Activated naive CD8-positive, alpha-beta T cell treated with anti-CD3 and anti-CD28 coated beads, Interleukin-2, amount 50 U/mL, for 16 hours (primary cell): ENCODE data around the gene KLHL26.

Source experiments
- DNase-seq: peaks from one replicate; pipeline ENCODE4 v3.0.0-alpha.2; 2020; ENCODE audit warnings: low read depth, low spot score

KLHL26 gene

GRCh38 chr19:18601875-18602274 is 35.0 kb upstream of the KLHL26 start:
- no peak for DNase-seq

DNA sequence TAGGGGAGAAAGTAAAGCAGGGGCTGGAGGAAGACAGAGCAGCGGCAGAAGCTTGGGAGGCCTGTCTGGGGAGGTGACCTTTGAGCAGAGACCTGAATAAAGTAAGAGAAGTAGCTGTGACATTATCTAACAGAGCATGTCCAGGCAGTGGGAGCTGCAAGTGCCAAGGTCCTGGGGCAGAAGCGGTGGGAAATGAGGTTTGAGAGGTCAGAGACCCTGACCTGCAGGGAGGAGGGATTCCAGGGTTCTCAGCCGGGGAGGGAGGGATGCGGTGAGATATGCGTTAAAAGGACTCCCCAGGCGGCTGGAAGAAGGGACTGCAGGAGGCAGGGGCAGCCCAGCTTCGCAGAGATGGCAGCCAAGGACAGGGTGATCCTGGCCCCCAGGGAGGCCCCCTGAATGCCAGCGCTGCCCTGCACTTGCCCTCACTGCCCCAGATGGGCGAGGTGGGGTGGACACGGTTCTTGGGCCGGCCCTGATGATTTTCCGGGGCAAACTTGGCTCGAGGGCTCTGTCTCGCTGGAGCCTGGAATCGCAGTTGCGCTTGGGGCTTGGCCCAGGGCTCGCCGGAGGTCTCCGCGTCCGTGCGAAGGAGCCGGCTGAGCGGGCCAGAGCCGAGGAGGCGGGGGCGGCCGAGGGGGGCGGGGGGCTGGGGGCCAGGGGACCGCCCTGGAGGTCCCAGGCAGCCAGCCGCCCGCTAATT is 33.4 kb upstream of the KLHL26 start:
- DNase-seq, result no peak

DNA sequence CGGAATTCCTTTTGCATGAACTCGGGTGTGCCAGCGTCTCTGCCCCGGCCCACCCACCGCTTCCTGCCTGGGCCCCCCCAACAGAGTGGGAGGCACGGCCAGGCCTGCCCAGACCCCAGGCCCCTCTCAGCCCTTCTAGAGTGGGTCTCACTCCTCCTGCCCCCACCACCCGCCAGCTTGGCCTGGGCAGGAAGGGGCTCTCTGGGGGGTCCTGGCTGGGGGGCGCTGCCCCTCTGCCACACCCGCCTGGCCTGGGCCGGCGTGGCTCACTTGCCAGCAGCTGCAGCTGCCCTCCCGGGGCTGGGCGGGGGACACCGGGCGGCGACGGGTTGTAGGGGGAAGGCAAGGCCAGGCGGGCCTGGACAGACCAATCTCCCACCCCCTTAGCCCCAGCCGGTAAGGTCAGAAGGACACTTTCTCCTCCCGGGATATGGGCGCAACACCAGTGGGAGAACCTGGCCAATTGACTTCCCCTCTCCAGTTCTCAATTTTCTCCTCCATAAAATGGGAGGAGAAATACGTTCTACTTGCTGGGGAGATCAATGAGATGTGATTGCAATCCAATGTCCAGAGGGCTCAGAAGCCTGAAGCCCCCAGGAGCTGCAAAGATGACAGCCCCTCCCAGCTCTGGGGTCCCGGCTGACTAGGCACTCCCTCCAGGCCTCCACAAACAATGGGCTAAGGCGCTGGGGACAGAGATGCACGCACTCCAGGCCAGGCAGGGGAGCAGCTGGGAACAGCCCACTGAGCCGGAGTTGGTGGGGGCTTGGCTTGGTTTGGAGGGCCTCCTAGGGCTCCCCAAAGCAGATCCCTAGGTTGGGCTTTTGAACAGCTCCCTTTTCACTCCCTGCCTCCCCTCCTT is 32.6 kb upstream of the KLHL26 start:
- DNase-seq, result no peak

- DNase-seq, result no peak
Observed at GRCh38 chr19:18604820-18605159, 32.0 kb upstream of the KLHL26 start.

- DNase-seq, result no peak
Observed at GRCh38 chr19:18605196-18605545, 31.7 kb upstream of the KLHL26 start.

- DNase-seq, result no peak
Observed at GRCh38 chr19:18605546-18606280, 31.1 kb upstream of the KLHL26 start.

- no peak for DNase-seq
Observed at GRCh38 chr19:18606281-18607225, 30.3 kb upstream of the KLHL26 start, which contains the start of gene CRLF1. Gene CRLF1 (minus strand): TSS chr19:18606799. CDS start chr19:18606656, 143 bp downstream.

DNA sequence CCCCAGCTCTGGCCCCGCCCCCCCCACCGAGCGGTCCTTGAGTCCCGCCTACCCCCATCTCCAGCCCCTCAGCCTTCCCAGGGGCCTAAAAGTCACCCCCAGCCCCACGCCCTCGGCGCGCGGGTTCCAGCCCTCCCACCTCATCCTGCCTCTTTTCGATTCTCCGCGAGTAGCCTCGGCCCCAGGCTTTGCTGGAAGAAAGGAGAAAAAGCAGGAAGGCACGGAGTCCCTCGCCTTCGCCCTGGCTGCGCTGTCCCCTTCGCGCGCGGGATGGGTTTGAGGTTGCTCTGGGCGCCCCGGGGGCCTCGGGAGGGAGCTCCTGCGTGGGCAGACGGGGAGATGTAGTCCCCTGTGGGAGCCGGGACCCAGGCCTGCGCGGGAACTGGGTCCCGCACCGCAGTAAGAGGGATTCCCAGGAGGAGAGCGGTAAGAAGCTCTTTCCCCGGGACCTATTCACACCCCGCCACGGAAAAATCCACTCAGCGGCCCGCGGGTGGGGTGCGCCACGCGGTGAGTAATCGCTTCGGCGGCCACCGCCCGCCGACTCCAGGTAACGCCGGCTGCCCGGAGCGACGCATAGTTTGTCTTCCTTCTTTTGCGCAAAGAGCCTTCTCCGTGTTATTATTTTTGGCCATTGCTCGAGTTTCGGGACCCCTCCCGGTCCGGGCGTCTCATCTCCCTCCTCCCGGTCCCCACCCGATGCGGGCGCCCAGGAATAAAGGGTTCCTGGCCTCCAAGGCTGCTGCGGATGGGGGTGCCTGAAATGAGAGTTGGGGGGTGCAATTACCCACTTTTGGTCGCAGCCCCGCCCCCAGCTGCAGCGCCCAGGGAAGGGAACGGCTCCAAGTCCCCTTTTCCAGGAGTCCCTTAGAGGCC is 29.4 kb upstream of the KLHL26 start:
- no peak for DNase-seq

- DNase-seq, result no peak
Observed at GRCh38 chr19:18608102-18608804, 28.6 kb upstream of the KLHL26 start.

GRCh38 chr19:18608805-18609716 is 27.8 kb upstream of the KLHL26 start:
- DNase-seq, result no peak

DNA sequence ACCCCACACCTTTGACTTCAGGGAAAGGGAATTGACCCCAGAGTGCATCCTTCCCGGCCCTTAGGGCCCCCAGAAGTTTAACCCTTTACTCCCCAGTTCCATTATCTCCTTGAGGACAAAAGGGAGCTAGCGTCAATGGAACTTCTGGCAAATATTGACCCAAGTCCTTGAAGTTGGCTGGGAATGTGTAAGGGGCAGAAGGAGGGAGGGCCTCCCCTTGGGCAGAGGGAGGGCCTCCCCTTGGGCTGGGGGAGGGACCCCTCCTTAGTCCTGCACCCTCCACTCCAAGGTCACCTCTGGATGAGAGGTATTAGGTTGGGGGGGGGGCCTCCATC is 27.1 kb upstream of the KLHL26 start:
- no peak for DNase-seq

- no peak for DNase-seq
Observed at GRCh38 chr19:18610245-18610555, 26.6 kb upstream of the KLHL26 start.

DNA sequence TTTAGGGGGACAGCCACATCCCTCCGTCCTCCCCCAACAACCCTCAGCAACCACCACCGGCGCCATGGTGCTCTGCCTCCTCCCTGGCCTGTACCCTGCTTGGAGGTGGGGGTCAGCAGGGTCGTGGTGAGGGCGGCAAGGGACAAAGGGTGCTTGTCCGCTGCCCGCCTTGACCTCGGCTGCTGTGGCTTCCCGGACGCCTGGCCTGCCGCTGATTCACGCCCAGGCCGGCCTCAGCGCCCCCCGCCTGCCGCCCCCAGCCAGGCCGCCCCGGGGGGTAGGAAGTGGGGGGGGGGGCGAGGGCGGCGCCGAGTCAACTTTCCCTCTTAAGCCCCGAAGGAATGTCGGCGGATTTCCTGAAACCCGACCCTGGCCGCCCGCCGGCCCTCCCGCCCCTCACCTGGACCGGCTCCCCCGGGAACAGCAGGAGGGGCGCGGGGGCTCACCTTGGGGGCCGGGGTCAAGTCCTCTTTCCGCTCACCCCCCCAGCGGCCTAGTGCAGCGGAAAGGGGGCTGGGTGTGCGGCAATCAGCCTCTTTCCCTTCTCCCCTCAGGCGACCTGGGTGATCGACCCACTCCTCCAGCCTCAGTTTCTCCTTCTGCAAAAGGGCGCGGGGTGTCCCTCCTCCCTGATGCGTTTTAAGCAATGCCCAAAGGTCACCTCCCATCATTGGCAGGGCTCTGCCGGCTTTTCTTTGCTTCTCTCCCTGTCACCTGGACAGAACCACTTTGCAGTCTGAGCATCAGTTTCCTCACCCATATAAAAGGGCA is 26.1 kb upstream of the KLHL26 start:
- no peak for DNase-seq

DNA sequence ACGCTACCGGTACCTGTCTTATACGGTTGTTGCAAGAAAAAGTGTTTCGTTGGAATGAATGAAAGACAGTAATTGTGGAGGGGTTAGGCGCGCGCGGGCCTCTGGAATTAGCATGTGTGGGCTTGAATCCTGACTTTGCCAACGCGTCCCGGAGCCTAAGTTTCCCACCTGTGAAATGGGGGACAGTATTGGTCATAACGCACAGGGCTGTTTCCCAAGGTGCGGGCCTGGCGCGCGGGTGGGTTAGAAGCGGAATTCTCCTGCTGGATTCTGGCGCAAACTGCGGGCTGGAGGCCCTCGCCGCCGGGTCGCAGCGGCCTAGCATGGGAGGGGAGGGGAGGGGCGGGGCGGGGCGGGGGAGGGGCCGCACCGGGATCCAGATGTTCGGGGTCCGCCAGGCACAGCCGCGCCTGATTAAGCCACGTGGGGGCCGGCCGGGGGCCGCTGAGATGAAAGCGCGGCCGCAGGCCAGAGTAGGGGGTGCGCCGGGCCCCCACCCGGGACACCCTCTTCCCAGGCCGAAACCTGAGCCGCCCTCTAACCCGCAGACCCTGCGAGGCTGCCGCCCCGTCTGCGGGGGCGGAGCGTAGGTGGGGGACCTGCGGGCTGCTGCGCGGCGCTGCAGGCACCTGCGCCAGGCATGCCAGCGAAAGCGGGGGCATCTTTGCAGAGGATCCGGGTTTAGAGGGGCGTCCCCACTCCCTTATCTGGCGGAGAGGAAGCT is 25.3 kb upstream of the KLHL26 start:
- no peak for DNase-seq

GRCh38 chr19:18612051-18612771 is 24.6 kb upstream of the KLHL26 start:
- DNase-seq, result no peak

DNA sequence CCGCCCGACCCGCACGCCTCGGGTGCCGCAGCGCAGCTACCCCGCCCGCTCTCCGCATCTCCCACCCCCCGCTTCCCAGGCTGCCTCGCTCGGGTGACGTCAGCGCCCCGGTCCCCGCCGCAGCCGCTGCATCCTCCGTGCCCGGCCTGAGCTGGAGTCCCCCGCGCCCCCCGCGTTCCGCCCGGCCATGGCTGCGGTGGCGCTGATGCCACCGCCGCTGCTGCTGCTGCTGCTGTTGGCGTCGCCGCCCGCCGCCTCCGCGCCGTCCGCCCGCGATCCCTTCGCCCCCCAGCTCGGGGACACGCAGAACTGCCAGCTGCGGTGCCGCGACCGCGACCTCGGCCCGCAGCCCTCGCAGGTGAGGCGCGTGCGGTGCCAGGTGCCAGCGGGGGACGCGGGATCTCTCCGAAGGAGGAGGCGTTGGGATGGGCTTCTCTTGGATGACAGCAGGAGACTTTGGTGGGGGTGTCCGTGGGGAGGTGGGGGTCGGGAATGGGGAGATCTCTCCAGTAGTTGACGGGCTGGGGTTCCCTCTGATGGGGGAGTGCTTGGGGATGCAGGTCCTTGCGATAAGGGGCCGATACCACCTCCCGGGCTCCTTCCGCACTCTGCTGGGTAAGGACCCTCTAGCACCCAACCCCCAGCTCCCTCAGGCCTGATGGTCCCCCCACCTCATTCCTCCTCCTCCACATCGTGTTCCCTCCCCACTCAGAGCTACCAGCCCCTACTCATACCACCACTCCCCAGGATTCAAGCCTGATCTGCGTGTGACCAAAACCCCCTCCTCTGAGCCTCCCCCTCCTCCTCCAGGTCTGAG is 23.8 kb upstream of the KLHL26 start, which contains the start of gene TMEM59L:
Gene TMEM59L, plus strand, starts transcription at position 99 of the 817 bp plus-strand sequence. Its CDS starts 89 bp downstream, at position 188.
- DNase-seq, result no peak
